HL-60 (cell line): ENCODE measurements around the gene CHSY3.

Source experiments
- GABPA ChIP-seq: IDR thresholded peaks from 2 replicates; pipeline ENCODE4 v1.6.1; 2012; ENCODE audit warnings: low read depth
- POLR2AphosphoS5 ChIP-seq: IDR thresholded peaks from 2 replicates; pipeline ENCODE4 v1.6.1; 2012; ENCODE audit warnings: low read depth
- TF ChIP-seq, protein P1 (sequence below): IDR thresholded peaks from one replicate; pipeline ENCODE4 v1.5.1; 2011; ENCODE audit warnings: low read length, control low read depth, inconsistent platforms; ENCODE audit not compliant: insufficient read depth
- TF ChIP-seq, protein P2 (sequence below): IDR thresholded peaks from 2 replicates; pipeline ENCODE4 v1.6.1; 2012; ENCODE audit warnings: low read depth; ENCODE audit not compliant: insufficient replicate concordance

DNA sequence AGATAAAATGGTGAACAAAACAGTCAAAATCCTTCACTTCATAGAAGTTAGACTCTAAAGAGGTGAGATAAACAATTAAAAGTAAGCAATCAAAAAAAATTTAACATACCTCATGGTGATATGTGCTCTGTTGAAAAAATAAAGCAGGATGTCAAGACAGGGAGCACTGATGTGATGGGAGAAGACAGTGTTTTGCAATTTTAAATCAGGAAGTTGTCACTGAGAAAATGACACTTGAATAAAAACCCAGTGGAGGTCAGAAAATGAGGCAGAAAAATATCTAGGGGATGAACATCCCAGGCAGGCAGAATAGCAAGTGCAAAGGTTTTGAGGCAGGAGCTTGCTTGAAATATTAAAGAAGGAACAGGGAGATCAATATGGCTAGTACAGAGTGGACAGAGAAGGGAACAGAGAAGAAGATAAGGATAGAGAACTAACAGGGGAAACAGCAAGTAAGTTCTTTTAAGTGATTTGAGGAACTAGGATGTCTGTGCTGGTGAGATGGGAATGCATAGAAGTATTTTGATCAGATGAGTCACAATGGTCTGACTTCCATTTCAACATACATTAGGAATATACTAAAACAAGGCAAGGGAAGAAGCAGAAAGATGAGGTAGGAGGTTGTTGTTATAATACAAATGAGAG, 130.4 kb downstream of the CHSY3 start:
- TF ChIP-seq, protein P1, sequence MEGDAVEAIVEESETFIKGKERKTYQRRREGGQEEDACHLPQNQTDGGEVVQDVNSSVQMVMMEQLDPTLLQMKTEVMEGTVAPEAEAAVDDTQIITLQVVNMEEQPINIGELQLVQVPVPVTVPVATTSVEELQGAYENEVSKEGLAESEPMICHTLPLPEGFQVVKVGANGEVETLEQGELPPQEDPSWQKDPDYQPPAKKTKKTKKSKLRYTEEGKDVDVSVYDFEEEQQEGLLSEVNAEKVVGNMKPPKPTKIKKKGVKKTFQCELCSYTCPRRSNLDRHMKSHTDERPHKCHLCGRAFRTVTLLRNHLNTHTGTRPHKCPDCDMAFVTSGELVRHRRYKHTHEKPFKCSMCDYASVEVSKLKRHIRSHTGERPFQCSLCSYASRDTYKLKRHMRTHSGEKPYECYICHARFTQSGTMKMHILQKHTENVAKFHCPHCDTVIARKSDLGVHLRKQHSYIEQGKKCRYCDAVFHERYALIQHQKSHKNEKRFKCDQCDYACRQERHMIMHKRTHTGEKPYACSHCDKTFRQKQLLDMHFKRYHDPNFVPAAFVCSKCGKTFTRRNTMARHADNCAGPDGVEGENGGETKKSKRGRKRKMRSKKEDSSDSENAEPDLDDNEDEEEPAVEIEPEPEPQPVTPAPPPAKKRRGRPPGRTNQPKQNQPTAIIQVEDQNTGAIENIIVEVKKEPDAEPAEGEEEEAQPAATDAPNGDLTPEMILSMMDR, result no peak
- TF ChIP-seq, protein P2, sequence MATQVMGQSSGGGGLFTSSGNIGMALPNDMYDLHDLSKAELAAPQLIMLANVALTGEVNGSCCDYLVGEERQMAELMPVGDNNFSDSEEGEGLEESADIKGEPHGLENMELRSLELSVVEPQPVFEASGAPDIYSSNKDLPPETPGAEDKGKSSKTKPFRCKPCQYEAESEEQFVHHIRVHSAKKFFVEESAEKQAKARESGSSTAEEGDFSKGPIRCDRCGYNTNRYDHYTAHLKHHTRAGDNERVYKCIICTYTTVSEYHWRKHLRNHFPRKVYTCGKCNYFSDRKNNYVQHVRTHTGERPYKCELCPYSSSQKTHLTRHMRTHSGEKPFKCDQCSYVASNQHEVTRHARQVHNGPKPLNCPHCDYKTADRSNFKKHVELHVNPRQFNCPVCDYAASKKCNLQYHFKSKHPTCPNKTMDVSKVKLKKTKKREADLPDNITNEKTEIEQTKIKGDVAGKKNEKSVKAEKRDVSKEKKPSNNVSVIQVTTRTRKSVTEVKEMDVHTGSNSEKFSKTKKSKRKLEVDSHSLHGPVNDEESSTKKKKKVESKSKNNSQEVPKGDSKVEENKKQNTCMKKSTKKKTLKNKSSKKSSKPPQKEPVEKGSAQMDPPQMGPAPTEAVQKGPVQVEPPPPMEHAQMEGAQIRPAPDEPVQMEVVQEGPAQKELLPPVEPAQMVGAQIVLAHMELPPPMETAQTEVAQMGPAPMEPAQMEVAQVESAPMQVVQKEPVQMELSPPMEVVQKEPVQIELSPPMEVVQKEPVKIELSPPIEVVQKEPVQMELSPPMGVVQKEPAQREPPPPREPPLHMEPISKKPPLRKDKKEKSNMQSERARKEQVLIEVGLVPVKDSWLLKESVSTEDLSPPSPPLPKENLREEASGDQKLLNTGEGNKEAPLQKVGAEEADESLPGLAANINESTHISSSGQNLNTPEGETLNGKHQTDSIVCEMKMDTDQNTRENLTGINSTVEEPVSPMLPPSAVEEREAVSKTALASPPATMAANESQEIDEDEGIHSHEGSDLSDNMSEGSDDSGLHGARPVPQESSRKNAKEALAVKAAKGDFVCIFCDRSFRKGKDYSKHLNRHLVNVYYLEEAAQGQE, result no peak
- TF ChIP-seq GABPA, result no peak
- no peak for TF ChIP-seq POLR2AphosphoS5
